Heart left ventricle (tissue), 11 donors: ENCODE results near the gene FBXO36. TPM values are rescaled to one million over a fixed set of nuclear protein-coding genes. Genes with fewer than 3 reads are reported as not detected.

Experiments
- polyA plus RNA-seq, 2 donors: library from polyadenylated mRNA; stranded (reverse); fragments of 200-250 nt; gene quantifications; one replicate each; pipeline ENCODE4 v1.2.3, GENCODE V29; 2013
- total RNA-seq, 9 donors: library from RNA; depleted of rRNA in 2 of 9; stranded (reverse); fragments of >200 nt in 2 of 9; fragmentation: NEBNext Ultra II Directional in 3 of 9; extraction: Animal tissue kit (Norgen Biotek cat#: 25700) in 3 of 9; gene quantifications; one replicate each; pipeline versions ENCODE4 v1.1.0 to v1.2.4, GENCODE V29; 2016 to 2023
- donor health status: ischemic (EF 13 %, LVEDD 7.1; RV severe dilation, severe dysfunction).
- donor health status: healthy with polysubstance abuse.
- donor health status: DM: no; HTN: yes; CAD: no.
- donor health status: DM: no; HTN: no; CAD: no.
- donor health status: ischemic (EF 25% LVEDD 5.7; RV mildly dilated, moderate dysfunction).
- donor health status: healthy.
- donor health status: DM: yes; HTN: yes; CAD: no.
- donor health status: PGD.
- donor health status: nonischemic (EF 23%, LVEDD 6.1; RV moderate dilation, normal function).

The FBXO36 gene
- total and polyA plus RNA-seq, 11 donors = 0.23 to 1.9 (median 1.1) TPM

Other genes starting within 250 kb of the FBXO36 start
- gene DNER, start 207.9 kb upstream of the FBXO36 start, total RNA-seq = 1 to 10 TPM in 4 of 9 donors, under 1 TPM in 5; 0.21 to 3.3 (median 0.95) TPM
- under 1 TPM; 0.19 to 0.82 TPM for gene DNER, start 207.9 kb upstream of the FBXO36 start, polyA plus RNA-seq
- 100 to 1,000 TPM in 8 of 9 donors, 10 to 100 TPM in 1; 90.3 to 245 (median 208) TPM for gene TRIP12, start 494 bp upstream of the FBXO36 start, total RNA-seq
- gene TRIP12, start 494 bp upstream of the FBXO36 start, polyA plus RNA-seq = 10 to 100 TPM; 16.1 to 82.3 TPM
- gene SLC16A14, start 146.4 kb downstream of the FBXO36 start, total RNA-seq = 1 to 10 TPM; 1.9 to 5.2 (median 3.1) TPM
- under 1 TPM; 0.53 to 0.89 TPM for gene SLC16A14, start 146.4 kb downstream of the FBXO36 start, polyA plus RNA-seq